Measurements from ENCODE around the gene FILIP1L. TPM values are rescaled to one million over a fixed set of nuclear protein-coding genes. Genes with fewer than 3 reads are reported as not detected.

Gene FILIP1L
- total and polyA plus RNA-seq, 12 donors = 5.3 to 33.2 (median 17.4) TPM

DNA sequence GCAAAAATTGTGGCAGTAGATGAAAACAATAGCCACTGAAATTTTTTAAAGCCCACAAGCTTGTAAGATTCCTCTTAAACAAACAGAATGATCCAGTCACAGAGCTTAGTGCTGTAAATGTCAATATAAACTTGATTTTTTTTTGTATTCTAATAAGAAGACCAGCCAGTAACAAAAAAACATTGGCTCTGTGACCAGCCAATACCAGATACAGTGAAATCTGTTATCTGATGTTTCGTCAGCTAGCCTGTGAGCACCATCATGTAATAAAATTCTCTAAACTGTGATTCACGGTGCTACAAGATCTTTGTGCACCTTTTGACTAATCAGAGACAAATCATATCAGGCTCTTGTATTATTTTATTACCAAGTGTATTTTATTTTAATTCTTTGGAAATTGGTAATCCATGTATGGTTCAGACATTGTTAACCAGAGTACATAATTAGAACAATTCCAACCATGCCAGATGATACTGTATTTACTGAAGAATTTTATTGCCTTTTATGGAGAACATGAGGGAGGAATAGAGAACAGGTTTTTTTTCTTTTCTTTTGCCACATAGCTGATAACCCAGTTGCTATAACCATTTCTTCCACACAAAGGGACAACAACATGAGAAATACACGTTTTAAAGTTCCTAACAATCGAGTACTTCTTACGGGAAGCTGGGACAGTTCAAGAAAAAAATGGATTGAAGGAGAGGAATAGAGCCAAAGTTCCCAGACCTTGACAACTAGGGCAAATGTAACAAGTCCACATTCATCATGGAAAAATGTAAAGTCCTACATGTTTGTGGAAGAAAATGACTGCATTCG lies 71.9 kb downstream of the FILIP1L start:
- Histone ChIP-seq H3K27me3 (no peaks in the 10 kb centered on the region), H3K4me1 (replicated peaks in 1 of 2) (peaks cover 37 to 60% of the 10 kb centered on the region in 2 donors)

GRCh38 chr3:100041328-100041749 lies 73.0 kb downstream of the FILIP1L start:
- Histone ChIP-seq H3K36me3 (replicated peaks in 1 of 2) (no peaks in the 10 kb centered on the region), H3K9me3 (replicated peaks in 1 of 3) (no peaks in the 10 kb centered on the region), H3K4me3 (peak overlapping the region in 1 of 4 donors; percentile 20), H3K27ac (peak overlapping the region; percentile 81 to 95 (median 87)), H3K4me1 (replicated peaks in 1 of 2) (peaks cover 29 to 50% of the 10 kb centered on the region in 2 donors), H3K27me3 (no peaks in the 10 kb centered on the region)
- peak; percentile 20 to 79 for TF ChIP-seq POLR2A (IDR thresholded peaks at IDR 0.05)
- TF ChIP-seq, protein P1, sequence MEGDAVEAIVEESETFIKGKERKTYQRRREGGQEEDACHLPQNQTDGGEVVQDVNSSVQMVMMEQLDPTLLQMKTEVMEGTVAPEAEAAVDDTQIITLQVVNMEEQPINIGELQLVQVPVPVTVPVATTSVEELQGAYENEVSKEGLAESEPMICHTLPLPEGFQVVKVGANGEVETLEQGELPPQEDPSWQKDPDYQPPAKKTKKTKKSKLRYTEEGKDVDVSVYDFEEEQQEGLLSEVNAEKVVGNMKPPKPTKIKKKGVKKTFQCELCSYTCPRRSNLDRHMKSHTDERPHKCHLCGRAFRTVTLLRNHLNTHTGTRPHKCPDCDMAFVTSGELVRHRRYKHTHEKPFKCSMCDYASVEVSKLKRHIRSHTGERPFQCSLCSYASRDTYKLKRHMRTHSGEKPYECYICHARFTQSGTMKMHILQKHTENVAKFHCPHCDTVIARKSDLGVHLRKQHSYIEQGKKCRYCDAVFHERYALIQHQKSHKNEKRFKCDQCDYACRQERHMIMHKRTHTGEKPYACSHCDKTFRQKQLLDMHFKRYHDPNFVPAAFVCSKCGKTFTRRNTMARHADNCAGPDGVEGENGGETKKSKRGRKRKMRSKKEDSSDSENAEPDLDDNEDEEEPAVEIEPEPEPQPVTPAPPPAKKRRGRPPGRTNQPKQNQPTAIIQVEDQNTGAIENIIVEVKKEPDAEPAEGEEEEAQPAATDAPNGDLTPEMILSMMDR (IDR thresholded peaks at IDR 0.05) = no peak
- intact Hi-C loops (cut with DNase I) = no loop called here
- DNase-seq = no peak
- 29 to 49% (median 37%) methylated on average over 1 of the region's 1 CpG for WGBS, 4 donors

More for the DNA sequence above, 71.9 kb downstream of the FILIP1L start:
- H3K9me3 ChIP-seq (replicated peaks in 1 of 3) = no peaks in the 10 kb centered on the region
- no peaks in the 10 kb centered on the region for H3K36me3 ChIP-seq (replicated peaks in 1 of 2)
- peak in 1 of 2 donors; percentile 63 for TF ChIP-seq POLR2A (IDR thresholded peaks at IDR 0.05)
- TF ChIP-seq, protein P1 (IDR thresholded peaks at IDR 0.05) = no peak
- WGBS, 4 donors = 19 to 37% (median 28%) methylated on average over 6 of the region's 6 CpGs
- peak in 6 of 7 donors; percentile 29 to 75 (median 66) for DNase-seq
- H3K27ac ChIP-seq = peak overlapping the region; percentile 81 to 95 (median 87)
- peak overlapping the region in 1 of 4 donors; percentile 20 for H3K4me3 ChIP-seq
- intact Hi-C loops (cut with DNase I) = no loop called here

GRCh38 chr3:100040451-100041225 lies 73.7 kb downstream of the FILIP1L start:
- 37 to 58% (median 52%) methylated on average over 3 of the region's 3 CpGs for WGBS, 4 donors
- TF ChIP-seq, protein P1 (IDR thresholded peaks at IDR 0.05) = no peak
- no peak for TF ChIP-seq POLR2A (IDR thresholded peaks at IDR 0.05)
- Histone ChIP-seq H3K36me3 (replicated peaks in 1 of 2) (no peaks in the 10 kb centered on the region), H3K27me3 (no peaks in the 10 kb centered on the region), H3K9me3 (replicated peaks in 1 of 3) (no peaks in the 10 kb centered on the region), H3K4me3 (no peak overlapping the region), H3K27ac (peak overlapping the region; percentile 51 to 94 (median 85)), H3K4me1 (replicated peaks in 1 of 2) (peaks cover 29 to 43% of the 10 kb centered on the region in 2 donors)
- peak in 3 of 7 donors; percentile 46 to 59 (median 48) for DNase-seq
- intact Hi-C loops (cut with DNase I) = no loop called here

DNA sequence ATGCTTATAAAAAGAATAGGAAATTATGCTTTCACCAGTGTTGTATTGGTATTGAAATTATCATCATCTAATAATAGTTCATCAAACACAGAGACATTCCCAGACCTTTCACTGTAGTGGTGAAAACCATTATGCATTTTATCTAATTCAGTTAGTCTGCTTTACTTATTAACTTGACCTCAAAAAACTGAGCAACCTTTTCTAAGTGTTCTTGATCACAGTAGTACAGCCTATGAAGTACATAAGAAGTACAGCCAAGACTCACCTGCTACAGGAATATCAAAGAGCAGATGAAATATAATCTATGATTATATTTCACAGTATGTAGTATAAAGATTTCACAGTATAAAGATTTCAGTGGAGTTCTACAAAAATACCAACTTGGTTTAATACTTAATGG lies 75.2 kb downstream of the FILIP1L start:
- Histone ChIP-seq H3K4me1 (replicated peaks in 1 of 2) (peaks cover 29 to 43% of the 10 kb centered on the region in 2 donors), H3K36me3 (replicated peaks in 1 of 2) (no peaks in the 10 kb centered on the region), H3K27ac (no peak overlapping the region), H3K27me3 (no peaks in the 10 kb centered on the region), H3K4me3 (no peak overlapping the region), H3K9me3 (replicated peaks in 1 of 3) (no peaks in the 10 kb centered on the region)
- TF ChIP-seq, protein P1 (IDR thresholded peaks at IDR 0.05) = no peak
- DNase-seq = no peak
- intact Hi-C loops (cut with DNase I) = no loop called here

All from adrenal gland (tissue), 12 donors.